Transverse colon (tissue), 4 donors: ENCODE results near the gene DOCK9.

Experiments
- CTCF ChIP-seq, 5 experiments: fragments of 200-600 bp in 3 of 5; fragments of 450-650 bp in 2 of 5; sonication (generic) in 3 of 5; IDR thresholded peaks; 1 replicate in 2 of 5; 2 replicates in 3 of 5; pipeline ENCODE4 v1.5.1; 2016 to 2017; ENCODE audit warnings: antibody characterized with exemption in 5 of 5, inconsistent platforms in 3 of 5, mild to moderate bottlenecking in 2 of 5, moderate library complexity in 1 of 5
- EP300 ChIP-seq: sonication (generic); formaldehyde crosslinking; IDR thresholded peaks from one replicate; pipeline ENCODE4 v1.6.1; 2017; ENCODE audit warnings: antibody characterized with exemption, low read depth
- POLR2A ChIP-seq: fragments of 450-650 bp; IDR thresholded peaks from one replicate; pipeline ENCODE4 v1.6.1; 2016; ENCODE audit warnings: antibody characterized with exemption, mild to moderate bottlenecking, moderate library complexity
- POLR2AphosphoS5 ChIP-seq, 3 donors: sonication (generic); formaldehyde crosslinking; IDR thresholded peaks; one replicate each; pipeline ENCODE4 v1.6.1; 2016; ENCODE audit warnings: antibody characterized with exemption in 3 of 3

- TF ChIP-seq POLR2A (no peak), CTCF (IDR thresholded peaks at IDR 0.05) (no peak), POLR2AphosphoS5 (IDR thresholded peaks at IDR 0.05) (no peak), EP300 (no peak)
Measured at GRCh38 chr13:98958443-98958794, 19.4 kb downstream of the DOCK9 start.
